Spleen (tissue), 7 donors: Measurements from ENCODE around the gene AKNA.

Experiments
- CTCF ChIP-seq, 11 experiments: fragments of 200-600 bp in 7 of 11; fragments of 450-650 bp in 4 of 11; sonication (generic) in 4 of 11; IDR thresholded peaks in 8 of 11; conservative IDR thresholded peaks in 3 of 11; 1 replicate in 7 of 11; 2 replicates in 4 of 11; pipeline versions ENCODE4 v1.4.0 to v1.8.0; 2016 to 2021; ENCODE audit warnings: antibody characterized with exemption in 11 of 11, inconsistent platforms in 4 of 11, mild to moderate bottlenecking in 1 of 11
- POLR2A ChIP-seq, 3 donors: fragments of 450-650 bp; IDR thresholded peaks; one replicate each; pipeline ENCODE4 v1.5.1; 2017; ENCODE audit warnings: antibody characterized with exemption in 3 of 3, mild to moderate bottlenecking in 1 of 3
- donor health status: DM: no; HTN: no; CAD: no; lungs with moderate emphysema.
- donor health status: DM: no; HTN: no; CAD: no.
- donor health status: DM: no; HTN: no; CAD: no.

- TF ChIP-seq POLR2A (IDR thresholded peaks at IDR 0.05): no peak
- no peak for TF ChIP-seq CTCF (IDR thresholded peaks at IDR 0.05 in 8 of 11, conservative IDR thresholded peaks at IDR 0.05 in 3 of 11)
Observed at GRCh38 chr9:114367366-114367765, 20.4 kb downstream of the AKNA start.
